Dermis blood vessel endothelial cell (primary cell): Measurements from ENCODE around the gene RFTN1. TPM values are rescaled to one million over a fixed set of nuclear protein-coding genes. Genes with fewer than 3 reads are reported as not detected.

Experiments used
- DNase-seq: peaks from one replicate; pipeline ENCODE4 v3.0.0; 2010
- total RNA-seq: library from RNA; depleted of rRNA; stranded (reverse); fragments of >200 nt; gene quantifications from 2 replicates; pipeline ENCODE4 v1.2.3, GENCODE V29; 2014

RFTN1 gene
- total RNA-seq, 1 donor from 2014 or later, result 47.8 TPM

- no peak for DNase-seq
These were observed 50.8 kb downstream of the RFTN1 start for GRCh38 chr3:16462679-16463078.

DNA sequence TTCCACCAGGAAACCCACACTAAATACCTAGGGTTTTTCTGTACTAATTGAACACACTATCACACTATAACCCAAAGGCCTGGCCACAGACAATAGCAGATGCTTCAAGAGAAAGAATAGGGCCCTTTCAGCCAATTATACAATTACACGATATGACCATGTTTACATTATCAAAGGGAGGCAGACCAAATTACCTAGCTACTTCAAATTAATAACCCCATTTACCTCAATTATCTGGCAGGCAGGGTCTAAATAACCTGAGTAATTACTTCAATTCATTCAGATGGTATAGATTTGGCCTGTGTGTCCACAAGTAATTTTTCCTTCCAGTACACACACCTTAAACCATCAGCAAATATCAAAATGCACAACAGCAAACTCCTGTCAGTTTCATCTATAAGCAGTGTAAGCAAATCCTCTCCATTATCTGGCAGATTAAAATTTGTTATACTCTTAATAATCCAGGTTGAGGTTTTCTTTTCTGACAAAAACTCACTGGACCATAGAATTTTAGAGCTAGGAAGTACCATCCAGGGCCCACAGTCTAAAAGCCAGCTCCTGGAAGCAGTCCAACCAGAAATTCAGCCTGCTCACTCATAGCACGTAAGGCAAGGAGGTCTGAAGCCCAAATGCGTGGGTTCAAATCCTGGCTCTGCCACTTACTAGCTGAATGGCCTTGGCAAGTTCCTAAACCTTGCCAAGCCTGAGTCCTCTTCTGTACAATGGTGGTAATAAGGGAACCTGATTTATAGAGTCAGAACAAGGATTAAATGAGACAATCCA lies 51.8 kb downstream of the RFTN1 start:
- DNase-seq, result no peak

DNA sequence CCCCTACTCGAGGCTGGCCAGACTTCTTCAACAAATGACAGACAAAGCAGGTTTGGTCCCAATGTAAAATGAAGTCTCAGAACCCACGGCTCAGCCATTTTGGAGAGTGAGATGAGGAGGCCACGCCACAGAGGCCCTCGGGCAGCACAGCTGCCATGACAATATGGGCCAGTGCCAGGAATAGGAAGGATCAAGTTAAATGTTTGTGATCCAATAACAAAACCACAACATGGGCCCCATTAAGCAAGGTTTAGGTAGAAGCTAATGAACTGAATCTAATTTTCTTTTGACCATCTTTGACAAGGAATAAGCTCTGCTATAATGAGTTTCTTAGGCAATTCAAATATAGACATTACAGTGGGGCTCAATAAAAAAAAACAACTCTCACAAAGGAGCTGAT lies 52.6 kb downstream of the RFTN1 start:
- no peak for DNase-seq

DNA sequence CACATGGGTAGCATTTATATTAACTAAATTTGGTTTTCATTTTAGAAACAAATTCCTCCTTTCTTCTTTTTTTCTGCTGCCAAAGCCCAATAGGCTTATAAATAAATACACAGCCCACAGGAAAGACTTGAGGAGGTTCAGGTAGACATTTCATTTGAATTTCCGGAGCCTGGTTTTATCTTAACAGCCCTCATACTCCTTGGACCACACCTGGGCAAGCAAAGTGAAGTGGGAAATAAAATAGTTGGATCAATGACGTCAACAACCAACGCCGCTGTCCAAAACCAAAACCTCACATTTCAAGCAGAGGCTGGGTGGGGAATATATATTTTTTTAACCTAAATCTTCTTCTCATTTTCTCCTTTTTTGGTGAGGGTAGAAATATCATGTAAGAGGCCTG lies 53.2 kb downstream of the RFTN1 start:
- DNase-seq, result no peak

DNA sequence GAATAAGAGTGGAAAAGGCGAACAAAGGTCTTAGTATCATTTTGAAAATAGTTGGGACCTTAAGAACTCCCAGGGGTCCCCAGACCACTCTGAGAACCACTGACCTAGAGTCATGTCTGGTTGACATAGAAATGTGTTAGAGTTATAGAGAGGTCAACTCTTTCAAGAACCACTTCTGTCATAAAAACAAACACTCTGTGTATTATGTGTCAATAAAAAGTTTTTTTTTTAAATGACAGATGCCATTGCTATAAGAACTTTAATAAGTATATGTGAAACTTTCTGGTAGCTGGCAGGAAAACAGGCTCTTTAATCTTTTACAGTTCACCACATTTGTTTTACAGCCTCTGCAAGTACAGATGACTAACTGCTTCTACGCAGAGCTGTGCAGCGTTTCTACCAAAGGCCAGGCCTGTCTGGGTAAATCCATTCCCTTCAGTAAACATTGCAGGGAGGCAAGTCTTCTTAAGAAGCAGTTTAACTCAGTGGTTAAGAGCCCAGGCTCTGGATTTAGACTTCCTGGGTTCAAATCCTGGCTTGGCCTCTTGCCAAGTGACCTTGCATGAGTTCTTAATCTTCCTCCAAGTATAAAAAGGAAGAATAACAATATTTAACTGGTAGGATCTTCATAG lies 56.6 kb downstream of the RFTN1 start:
- DNase-seq, result no peak

GRCh38 chr3:16455966-16456365 lies 57.5 kb downstream of the RFTN1 start:
- no peak for DNase-seq

- DNase-seq, result no peak
These were observed 58.5 kb downstream of the RFTN1 start for GRCh38 chr3:16455001-16455400.

GRCh38 chr3:16452261-16452660 lies 61.2 kb downstream of the RFTN1 start:
- DNase-seq, result no peak

DNA sequence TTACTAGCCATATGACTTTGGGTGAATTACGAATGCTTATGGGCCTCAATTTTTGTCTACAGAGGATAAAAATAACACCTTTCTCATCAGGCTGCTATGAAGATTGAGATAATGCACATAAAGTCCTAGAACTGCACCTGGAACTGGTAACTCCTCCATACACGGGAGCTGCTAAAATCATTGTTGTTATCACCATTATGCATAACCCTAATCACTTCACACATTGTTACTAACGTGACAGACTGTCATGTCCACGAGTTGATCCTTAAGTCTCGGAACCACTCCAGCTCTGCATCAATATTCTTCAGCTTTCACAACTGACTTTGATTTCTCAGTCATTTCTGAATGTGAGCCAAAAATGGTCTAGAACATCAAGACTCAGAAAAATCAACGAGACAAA lies 64.1 kb downstream of the RFTN1 start:
- DNase-seq, result no peak

- DNase-seq, result peak; percentile 57
These were observed 64.8 kb downstream of the RFTN1 start for GRCh38 chr3:16448639-16449070.

DNA sequence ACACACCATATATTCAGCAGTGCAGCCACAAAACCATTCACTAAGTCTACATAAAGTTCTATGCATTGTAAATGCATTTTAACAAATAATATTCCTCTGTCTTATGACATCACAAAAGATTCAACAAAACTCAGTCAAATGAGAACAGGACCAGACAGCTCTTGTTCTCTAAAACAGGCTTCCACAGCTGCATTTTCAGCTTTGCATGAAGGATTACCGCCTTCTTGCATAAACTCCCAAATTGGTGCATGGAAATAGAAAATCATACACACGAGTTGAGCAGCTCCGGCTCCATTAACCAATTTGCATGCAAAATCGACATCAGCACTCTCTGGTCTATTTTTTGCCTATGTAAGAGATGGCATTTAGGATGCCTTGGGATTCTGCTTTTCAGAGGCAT lies 66.4 kb downstream of the RFTN1 start:
- no peak for DNase-seq

- no peak for DNase-seq
These were observed 69.2 kb downstream of the RFTN1 start for GRCh38 chr3:16444344-16444743.

DNA sequence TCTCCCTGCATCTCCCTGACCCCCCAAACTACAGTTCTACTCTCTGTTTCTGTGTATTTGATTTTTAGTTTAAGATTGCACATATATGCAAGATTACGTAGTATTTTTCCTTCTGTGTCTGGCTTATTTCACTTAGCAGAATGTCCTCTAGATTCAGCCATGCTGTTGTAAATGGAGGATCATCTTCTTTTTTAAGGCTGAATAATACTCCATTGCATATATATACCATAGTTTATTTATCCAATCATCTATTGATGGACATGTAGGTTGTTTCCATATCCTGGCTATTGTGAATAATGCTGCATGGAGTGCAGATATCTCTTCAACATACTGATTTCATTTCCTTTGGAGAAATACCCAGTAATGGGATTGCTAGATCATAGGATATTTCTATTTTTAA lies 70.8 kb downstream of the RFTN1 start:
- DNase-seq, result no peak

DNA sequence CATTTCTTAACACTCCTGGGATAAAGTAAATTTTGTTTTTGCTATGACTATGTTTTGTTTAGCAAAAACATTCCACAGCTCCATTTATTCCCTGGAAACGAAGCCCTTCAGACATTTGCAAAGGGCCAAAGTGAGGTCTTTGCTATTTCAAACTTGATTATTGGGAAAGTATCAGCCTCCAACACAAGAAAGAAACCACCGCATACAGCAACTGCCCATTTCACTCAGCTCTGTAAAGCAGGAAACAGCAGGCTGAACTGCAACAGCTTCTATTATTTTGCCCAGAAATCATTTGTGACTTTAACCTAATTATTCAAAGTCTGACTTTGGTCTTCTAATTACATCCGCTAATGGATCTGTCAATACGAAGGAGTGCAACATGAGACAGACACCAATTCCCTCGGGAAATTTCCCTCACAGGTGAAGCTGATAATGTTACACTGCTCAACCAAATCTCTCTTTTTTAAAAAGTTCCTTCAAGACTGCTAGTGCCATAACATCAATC lies 72.1 kb downstream of the RFTN1 start:
- no peak for DNase-seq

DNA sequence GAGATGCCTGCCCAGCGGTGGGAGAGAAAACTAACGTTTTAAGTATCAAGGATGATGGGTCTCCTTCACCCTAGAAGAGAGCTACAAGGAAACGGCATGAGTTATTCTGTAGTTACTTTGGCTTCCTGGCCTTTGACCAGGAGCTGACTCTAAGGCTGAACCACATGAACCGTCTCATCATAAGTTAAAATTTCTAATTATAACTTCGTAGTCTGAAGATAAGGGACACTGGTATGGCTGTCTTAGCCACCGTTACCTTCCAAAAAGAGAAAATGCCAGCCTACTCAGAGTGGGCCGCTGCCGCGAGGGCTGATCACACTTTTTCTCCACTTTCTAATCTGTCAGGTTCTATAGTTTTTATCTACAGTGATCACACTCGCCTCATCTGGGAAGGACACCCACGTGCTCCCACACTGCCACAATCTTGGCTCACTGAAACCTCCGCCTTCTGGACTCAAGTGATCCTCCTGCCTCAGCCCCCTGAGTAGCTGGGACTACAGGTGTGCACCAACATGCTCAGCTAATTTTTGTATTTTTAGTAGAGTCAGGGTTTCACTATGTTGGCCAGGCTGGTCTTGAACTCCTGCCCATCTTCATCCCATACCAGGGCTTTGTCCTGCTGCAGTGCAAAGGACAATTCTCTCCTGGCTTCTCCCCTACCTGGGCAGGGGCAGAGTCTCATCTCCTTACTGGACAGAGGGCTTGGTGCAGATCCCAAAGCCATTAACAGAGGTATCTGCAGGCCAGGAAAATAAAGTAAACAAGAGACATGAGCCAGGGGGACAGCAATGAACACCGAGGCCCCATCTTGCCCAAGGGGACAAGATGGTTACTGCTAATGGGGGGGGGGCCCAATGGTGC lies 73.4 kb downstream of the RFTN1 start:
- DNase-seq, result no peak

DNA sequence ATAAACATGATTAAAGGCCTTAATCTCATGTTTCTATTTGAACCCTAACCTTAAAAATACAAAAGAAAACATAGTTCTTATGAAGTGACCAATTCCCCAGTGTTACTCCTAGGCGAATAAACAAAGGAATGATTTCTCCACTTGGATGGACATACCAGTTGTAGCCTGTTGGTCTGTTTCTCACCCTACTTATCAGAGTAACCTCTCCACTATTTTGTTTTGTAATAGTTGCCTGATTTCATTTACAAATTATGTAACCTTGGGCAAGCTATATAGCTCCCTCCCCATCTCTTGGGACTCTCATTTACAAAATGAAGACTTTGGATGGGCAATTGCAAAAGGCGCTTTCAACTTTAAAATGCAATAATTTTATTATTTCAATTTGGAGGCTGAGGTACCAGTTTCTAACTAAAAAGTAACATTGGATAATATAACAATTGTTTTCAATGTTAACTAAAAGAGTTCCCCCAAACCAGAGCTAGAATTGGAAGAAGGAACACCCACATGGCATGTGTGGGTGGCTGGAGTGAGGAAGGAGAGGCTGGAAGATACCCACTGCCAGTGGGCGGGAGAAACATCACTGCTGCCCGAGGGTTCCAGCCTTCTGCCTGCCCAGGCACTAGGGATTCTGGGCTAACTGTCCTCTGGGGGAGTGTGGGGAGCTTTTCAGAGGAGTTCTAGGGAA lies 74.2 kb downstream of the RFTN1 start:
- no peak for DNase-seq

DNA sequence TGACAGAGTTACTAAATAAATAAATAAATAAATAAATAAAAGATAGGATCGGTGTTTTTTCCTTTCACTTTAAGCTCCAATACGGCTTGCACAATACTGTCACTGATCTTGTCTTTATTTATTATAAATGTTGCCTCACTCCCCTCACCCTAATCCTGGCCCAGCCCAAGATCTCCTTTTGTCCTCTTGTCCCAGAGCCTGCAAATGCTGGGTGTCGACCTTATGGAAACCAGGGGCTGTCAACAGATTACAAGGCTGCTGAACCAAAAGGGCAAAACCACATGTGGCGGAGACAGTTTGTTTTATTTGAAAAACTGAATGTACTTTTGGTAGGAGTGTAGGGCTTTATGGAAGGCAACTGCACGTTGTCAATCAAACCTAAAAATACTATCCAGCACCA lies 75.9 kb downstream of the RFTN1 start:
- no peak for DNase-seq

DNA sequence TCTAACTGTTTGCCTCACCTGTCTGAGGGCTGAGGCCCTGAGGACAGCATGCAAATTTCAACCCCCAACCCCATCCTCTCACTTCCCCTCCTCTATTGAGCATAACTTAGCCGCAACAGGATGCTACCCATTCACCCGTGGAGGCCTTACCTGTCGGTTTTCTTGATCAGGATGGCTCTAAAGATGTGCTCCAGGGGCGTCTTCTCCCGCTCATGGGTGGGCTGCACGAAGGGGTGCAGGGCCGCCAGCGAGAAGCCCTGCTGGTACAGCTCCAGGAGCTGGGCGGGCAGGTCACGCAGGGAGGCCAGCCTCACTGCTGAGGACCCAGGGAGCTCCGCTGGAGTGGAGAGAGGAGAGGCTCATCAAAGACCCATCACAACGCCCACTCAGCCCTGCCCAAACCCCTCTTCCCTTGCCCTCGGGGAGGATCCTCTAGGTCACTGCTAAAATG lies 79.8 kb downstream of the RFTN1 start:
- no peak for DNase-seq

GRCh38 chr3:16432714-16433113 lies 80.8 kb downstream of the RFTN1 start:
- no peak for DNase-seq

DNA sequence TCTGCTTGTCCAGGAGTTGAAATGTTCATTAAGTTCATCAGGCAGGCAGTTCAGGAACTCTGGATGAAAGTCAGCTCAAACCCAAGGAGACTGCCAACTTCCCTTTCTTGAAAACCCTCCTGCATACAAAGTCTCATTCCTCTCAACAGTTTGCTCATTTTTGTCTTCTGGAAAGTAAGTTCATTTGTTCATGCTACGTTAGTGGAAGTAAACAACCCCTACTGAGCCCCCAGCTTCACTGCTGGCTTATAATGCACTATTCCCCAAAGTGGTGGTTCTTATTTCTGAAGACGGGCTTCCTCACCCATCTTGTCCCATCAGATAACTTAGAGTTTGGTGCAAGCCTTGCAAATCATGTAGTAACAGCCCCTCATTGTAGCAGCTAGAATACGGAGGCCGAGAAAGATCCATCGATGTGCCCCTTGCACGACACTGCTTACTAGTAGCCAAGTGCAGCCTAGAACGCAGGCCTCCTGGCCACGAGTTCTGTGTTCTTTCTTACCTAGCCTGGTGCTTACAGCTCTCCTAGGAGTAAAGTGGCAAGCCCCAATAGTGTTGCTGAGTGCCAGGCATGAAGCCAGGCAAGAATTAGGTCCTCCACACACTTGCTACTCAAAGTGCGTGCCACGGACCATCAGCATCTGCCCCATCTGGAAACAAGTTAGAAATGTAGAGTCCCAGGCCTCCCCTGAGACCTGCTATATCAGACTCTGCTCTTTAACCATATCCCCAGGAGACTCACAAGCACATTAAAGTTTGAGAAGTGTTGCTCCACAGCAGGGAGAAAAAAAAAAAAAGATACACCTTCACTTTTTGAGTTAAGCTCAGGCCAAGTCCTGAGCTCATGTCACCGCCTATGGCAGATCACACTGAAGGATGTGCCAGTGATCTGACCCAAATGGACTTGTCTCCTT lies 82.5 kb downstream of the RFTN1 start:
- DNase-seq, result no peak

GRCh38 chr3:16429086-16429485 lies 84.4 kb downstream of the RFTN1 start:
- no peak for DNase-seq

DNA sequence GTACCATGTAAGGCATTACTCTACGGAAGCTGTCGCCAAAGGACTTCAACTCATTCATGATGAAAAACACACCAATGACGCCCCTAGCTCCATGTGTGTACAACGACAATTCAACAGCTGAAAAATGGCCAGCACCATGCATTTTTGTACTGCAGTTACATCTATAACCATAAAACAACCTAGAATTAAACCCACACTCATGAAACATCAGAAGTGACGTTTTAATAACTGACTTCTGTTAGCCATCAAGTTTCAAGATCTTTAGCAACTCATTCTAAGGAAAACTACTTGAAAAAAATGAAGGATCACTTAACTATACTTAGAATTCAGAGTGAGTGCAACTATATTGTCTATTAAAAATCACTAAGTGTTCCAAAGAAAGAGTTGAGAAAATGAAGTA lies 84.9 kb downstream of the RFTN1 start:
- no peak for DNase-seq
